NCI-H1105 treated with DMSO at 0.1 percent for 48 hours (cell line): ENCODE data around the gene SCYGR2.
"Not testable (repeated sequence)": the region's sequence is repeated elsewhere in the genome, so short reads cannot be mapped to it uniquely, and the experiment has no call there.

ENCODE experiments used
- DNase-seq: peaks from one replicate; lab custom pipeline; 2025; lab: John Stamatoyannopoulos, UW

SCYGR2 gene, protein sequence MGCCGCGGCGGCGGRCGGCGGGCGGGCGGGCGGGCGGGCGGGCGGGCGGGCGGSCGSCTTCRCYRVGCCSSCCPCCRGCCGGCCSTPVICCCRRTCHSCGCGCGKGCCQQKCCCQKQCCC

GRCh38 chr2:227598835-227599503 is at the start of gene SCYGR2:
TSS of gene SCYGR2 (plus strand) at chr2:227598893. CDS start at chr2:227598893, 0 bp downstream.
- not testable (repeated sequence) for DNase-seq

DNA sequence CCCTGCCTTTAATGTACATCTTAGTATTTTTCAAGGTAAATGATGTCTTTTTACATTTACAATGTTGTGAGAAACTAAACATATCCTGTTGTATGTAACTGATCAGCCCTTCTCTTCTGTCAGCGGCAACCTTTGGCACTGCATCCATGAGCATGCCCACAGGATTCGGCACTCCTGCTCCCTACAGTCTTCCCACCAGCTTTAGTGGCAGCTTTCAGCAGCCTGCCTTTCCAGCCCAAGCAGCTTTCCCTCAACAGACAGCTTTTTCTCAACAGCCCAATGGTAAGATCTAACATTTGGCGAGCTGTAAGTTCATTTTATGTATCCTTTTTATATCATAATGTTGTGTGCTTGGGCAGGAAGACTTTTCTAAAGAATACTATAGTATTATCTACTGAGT is 46.9 kb upstream of the SCYGR2 start:
- no peak for DNase-seq

DNA sequence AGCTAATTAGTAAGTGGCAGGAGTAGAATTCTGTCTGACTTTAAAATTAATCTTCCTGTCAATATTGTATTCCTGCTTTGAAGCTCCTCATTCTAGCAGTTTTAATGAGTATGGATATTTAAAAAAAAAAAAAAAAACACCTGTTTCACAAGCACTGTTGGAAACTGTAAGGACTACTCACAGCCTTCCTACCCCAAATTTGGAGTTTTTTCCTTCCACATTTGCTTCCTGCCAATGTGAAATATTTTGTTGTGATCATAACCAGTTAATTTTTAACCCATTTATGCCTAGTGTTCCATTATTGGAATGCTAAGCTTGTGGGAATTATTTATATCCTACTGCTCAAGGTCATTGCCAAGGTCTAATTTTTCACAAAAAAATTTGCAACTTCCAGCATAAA is 36.1 kb upstream of the SCYGR2 start:
- DNase-seq, result no peak

- DNase-seq, result no peak
These were observed 33.6 kb upstream of the SCYGR2 start for GRCh38 chr2:227565080-227565479.

DNA sequence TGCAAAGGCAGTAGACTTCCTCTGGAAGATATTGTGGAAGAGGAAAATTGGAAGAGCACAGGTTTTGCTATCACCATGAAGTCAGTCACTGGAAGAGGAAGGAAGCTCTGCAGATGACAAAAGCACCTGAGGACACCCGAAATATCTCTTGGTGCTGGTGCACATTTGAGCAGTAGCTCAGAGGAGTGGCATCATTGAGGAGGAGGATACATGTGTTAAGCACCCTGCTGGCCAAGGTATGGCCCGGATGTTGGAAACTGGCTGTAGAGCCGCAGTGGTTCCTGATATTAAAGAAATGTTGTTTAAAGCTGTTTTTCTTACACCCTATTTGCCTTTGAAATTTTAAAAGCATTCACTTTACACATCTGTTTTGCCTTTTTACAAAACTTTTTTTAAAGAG is 32.7 kb upstream of the SCYGR2 start:
- DNase-seq, result no peak

- no peak for DNase-seq
These were observed 29.9 kb upstream of the SCYGR2 start for GRCh38 chr2:227568852-227569169.

DNA sequence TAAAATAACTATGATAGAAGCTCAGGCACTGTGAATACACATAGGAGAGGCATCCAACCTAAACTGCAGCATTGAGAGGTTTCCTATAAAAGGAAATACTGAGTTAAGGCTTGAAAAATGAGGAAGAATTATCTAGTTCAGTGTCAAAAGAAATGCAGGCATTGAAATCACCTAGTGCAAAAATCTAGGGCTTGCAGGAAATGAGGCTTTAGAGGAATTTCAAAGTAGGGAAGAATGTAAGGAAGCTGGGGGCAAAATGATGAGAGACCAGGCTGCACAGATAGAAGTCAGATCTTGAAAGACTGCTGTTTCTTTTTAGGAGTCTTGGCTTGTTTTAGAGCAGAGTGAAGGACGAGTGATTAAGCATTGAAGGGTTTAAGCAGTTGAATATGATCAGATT is 28.1 kb upstream of the SCYGR2 start:
- no peak for DNase-seq

- no peak for DNase-seq
These were observed 22.6 kb upstream of the SCYGR2 start for GRCh38 chr2:227576110-227576509.

DNA sequence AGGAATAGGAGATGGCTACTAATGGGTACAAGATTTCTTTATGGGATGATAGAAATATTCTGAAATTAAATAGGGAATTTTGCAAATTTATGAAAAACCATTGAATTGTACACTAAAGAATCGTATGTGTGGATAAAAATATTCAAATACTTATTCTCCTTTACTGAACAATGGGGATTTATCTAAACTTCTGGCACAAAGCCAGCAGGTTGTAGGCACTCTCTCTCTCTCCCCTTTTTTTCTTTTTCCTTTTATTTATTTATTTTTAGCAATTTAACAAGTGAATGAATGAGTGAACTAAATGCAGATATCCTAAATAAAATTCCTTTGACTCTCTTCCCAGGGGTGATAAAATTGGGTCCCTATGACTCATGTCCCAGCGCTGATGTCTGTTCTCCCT is 21.9 kb upstream of the SCYGR2 start:
- DNase-seq, result no peak

- no peak for DNase-seq
These were observed 21.1 kb upstream of the SCYGR2 start for GRCh38 chr2:227577555-227577954.

DNA sequence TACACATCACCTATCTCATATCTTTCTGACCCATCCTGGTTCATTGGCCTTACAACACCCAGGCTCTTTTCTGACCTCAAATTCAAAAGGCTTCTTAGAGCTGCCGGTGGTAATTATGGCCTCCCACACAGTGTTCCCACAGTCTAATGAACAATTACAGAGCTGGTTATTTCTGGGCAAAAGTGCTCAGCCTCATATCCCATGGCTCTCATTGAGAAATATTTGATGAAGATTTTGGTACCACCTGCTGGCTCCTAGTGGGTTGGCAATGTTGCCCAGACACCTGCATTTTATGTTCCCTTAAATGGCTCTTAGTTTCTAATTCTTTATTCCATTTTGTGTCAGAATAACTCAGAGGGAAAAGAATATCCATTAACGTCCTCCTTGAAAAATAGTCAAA is 20.1 kb upstream of the SCYGR2 start:
- DNase-seq, result no peak

DNA sequence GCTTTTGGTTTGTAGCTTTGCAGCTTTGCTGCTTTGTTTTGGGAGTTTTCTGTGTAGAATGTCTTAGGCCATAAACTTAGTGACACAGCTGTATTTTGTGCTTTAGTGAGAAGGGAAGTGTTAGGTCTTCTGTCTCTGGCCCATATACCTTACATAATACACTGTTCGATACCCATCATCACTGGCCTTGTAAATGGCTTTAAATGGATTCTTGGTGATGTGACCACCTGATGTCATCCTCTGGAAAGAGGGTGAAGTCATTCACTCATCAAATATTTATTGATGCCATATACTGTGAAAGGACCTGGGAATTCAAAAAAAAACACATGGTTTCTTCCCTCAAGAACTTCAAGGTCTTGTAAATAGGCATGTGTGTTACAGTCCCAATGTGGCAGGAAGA is 18.9 kb upstream of the SCYGR2 start:
- DNase-seq, result no peak

DNA sequence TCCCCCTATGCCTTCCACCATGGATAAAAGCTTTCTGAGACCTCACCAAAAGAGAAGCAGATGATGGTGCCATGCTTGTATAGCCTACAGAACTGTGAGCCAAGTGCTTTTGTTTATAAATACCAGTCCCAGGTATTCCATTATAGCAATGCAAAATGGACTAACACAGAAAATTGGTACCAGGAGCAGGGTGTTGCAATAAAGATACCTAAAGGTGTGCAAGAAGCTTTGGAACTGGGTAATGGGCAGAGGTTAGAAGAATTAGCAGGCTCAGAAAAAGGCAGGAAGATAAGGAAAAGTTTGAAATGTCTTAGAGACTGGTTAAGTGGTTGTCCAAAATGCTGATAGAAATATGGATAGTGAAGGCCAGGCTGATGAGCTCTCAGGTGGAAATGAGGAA is 16.3 kb upstream of the SCYGR2 start:
- DNase-seq, result no peak

GRCh38 chr2:227592694-227593387 is 5.9 kb upstream of the SCYGR2 start:
- no peak for DNase-seq

DNA sequence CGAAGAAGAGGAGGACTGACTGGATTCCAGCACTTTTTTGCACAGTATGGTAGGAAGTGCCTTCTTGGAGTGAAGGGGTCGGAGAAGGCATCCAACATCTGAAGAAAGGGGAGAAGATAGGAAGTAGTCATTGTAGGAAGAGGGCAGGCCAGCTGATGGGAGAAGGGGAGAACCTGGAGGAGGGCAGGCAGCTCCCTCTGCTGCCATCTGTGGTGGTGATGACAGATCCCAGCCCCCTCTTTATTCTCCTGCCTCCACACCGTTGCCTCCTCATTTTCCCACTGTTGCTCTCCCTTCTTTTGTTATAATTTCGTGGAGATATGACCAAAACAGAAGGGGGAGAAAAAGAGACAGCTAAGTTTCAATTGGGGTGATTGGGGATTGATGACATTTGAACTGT is 2.9 kb upstream of the SCYGR2 start:
- no peak for DNase-seq

DNA sequence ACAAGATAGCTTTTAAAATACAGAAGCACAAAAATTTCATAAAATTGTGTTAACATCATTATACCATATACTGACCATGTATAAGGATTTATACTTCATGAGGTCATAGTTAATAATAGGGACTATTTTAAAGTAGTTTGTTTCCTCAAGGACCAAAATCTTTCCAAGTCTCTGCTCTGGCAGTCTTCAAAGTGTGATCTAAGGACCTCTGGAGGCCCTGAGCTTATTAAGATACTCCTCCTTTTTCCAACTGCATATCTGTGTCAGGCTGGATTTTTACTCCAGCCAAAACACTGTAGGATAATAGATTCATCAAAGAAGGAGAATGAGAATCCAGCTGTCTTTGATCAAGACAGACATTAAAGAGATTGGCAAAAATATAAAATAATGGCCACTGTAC is 1.7 kb upstream of the SCYGR2 start:
- no peak for DNase-seq

DNA sequence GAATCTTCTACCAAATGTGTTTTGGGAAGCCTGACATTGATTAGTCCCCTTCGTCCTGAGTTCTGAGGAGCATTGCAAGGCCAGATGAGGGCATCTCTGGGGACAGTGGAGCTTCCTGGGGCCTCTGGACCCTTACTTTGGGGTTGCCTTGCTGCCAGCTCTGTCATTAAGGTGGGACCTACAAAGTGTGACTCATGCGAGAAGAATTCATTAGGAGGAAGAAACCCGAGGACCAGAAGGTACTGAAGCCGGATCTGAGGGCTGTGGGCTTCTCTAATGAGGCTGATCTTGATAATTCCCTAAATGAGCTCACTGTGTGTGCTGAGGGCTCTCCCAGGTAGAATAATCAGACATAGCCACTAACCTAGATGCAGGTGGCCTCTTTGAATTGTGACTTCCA is 695 bp upstream of the SCYGR2 start:
- no peak for DNase-seq

GRCh38 chr2:227602358-227602757 is 3.7 kb downstream of the SCYGR2 start:
- no peak for DNase-seq

GRCh38 chr2:227606476-227606875 is 7.8 kb downstream of the SCYGR2 start:
- no peak for DNase-seq

GRCh38 chr2:227607941-227608340 is 9.2 kb downstream of the SCYGR2 start:
- no peak for DNase-seq

DNA sequence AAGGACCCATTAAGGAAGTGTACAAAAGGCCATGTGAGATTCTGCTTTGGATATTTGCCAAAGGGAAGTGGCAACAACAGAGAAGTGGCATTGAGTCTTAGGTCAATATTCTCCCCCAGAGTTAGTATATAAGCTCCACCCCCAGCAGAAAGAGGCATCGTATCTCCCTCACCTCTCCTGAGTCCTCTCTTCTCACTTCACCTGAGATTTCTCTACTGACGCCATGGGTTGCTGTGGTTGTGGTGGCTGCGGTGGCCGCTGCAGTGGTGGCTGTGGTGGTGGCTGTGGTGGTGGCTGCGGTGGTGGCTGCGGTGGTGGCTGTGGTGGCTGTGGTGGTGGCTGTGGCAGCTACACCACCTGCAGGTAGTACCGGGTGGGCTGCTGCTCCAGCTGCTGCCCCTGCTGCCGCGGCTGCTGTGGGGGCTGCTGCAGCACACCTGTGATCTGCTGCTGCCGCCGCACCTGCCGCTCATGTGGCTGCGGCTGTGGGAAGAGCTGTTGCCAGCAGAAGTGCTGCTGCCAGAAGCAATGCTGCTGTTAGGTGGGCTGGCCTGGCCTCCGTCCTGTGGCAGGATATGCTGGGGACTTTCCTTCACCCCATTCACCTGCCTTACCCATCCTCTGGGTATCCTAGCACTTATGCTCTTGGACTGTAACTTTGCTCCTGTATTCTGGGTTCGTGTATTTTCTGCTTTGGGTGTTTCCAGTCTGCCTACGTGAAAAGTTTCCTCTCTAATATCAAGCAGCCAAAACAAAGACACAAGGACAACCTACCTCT is 10.1 kb downstream of the SCYGR2 start:
- DNase-seq, result no peak

DNA sequence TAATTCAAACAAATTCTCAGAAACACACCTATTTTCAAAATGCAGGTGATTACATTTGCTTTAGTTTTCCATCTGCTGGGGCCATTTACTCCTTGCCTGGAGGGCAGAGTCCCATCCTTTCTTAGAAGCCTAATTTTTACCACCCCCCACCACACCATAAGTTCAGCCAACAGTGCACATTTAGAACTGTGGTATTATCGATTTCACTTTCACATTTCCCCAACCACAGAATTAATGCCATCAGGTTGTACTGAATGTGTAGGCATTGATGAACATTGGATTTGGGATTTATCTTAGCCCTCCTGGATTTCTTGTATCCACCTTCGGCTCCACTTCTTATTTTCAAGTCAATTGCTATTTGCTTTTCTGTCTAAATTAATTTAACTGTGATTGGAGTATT is 11.4 kb downstream of the SCYGR2 start:
- DNase-seq, result no peak
